Measurements from ENCODE around the gene PSMD1.
A peak's percentile ranks its signal among the peaks of the same experiment; 100 is the strongest.
"Not testable (repeated sequence)": the region's sequence is repeated elsewhere in the genome, so short reads cannot be mapped to it uniquely, and the experiment has no call there.

Gene PSMD1

DNA sequence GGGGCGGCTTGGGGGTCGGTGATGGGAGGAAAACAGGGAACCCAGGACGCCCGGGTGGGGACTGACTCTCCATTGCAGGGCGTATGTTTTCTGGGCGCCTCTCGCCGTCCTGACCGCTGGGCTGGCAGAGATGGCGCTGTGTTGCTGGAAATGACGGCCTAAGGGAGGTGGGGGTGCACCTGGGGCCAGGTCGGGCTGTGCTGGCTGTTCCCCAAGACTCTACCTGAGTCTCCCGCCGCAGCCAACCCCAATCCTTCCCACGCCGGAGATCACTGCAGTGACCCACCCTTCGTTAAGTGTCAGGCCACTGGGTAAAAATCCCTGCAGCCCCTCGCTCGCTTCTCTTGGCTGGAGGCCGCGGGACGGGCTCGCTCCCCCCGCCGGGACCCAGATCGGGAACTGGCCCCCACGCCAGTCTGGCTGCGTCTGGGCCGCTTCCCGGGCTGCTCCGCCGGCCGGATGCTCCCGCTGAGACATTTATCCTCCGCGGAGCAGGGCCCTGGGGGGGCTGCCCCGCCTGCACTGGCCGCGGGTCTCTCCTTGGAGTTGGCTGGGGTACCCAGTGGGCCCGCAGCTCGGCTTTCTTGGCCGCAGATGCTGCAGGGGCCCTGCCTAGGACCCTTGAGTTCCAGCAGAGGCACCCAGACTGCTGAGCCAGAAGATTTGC lies 134.0 kb downstream of the PSMD1 start:
- Histone ChIP-seq H3K4me1 (ENCODE audit: control insufficient read depth, insufficient read depth, low read length) (peaks cover 10% of the 10 kb centered on the region), H3K4me3 (ENCODE audit: insufficient read depth, low read depth, low read length) (peak overlapping the region; percentile 27), H3K27me3 (ENCODE audit: control insufficient read depth, insufficient read depth, low read length, poor library complexity, severe bottlenecking) (peaks cover 6% of the 10 kb centered on the region), H3K9me3 (ENCODE audit: control insufficient read depth, low read length) (no peaks in the 10 kb centered on the region), H3K27ac (ENCODE audit: insufficient read depth, low read depth, low read length, poor library complexity, severe bottlenecking) (no peak overlapping the region), H3K36me3 (ENCODE audit: control insufficient read depth, insufficient read depth, low read length) (no peaks in the 10 kb centered on the region)
- 30 to 34% methylated on average over 42 of the region's 42 CpGs for WGBS, 2 experiments

GRCh38 chr2:231191896-231192872 lies 135.5 kb downstream of the PSMD1 start:
- Histone ChIP-seq H3K4me1 (ENCODE audit: control insufficient read depth, insufficient read depth, low read length) (peaks cover 10% of the 10 kb centered on the region), H3K9me3 (ENCODE audit: control insufficient read depth, low read length) (no peaks in the 10 kb centered on the region), H3K4me3 (ENCODE audit: insufficient read depth, low read depth, low read length) (no peak overlapping the region), H3K27ac (ENCODE audit: insufficient read depth, low read depth, low read length, poor library complexity, severe bottlenecking) (no peak overlapping the region), H3K36me3 (ENCODE audit: control insufficient read depth, insufficient read depth, low read length) (no peaks in the 10 kb centered on the region), H3K27me3 (ENCODE audit: control insufficient read depth, insufficient read depth, low read length, poor library complexity, severe bottlenecking) (peaks cover 6% of the 10 kb centered on the region)
- 71 to 72% methylated on average over 18 to 19 of the region's 19 CpGs for WGBS, 2 experiments

DNA sequence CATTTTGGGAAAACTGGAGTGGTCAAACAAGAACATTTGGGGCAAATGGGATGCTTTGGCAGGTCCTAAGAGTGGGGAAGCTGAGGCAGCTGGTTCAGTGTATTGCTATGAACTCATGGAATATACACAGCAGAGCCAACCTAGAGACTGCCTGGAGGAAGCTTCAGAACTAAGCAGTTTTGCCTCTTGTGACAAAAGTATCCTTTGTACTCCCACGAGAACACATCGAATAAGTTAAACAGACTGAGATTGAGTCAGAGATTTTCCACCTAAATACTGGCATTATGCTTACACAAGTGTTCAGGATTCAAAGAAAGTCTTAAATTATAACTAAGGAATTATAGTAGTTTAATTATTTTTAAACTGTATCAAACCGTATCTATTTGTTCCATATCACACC lies 136.5 kb downstream of the PSMD1 start:
- WGBS, 2 experiments: 94 to 100% methylated on average over 2 to 3 of the region's 3 CpGs
- Histone ChIP-seq H3K27ac (ENCODE audit: insufficient read depth, low read depth, low read length, poor library complexity, severe bottlenecking) (no peak overlapping the region), H3K4me3 (ENCODE audit: insufficient read depth, low read depth, low read length) (no peak overlapping the region), H3K36me3 (ENCODE audit: control insufficient read depth, insufficient read depth, low read length) (no peaks in the 10 kb centered on the region), H3K4me1 (ENCODE audit: control insufficient read depth, insufficient read depth, low read length) (peaks cover 10% of the 10 kb centered on the region), H3K9me3 (ENCODE audit: control insufficient read depth, low read length) (no peaks in the 10 kb centered on the region), H3K27me3 (ENCODE audit: control insufficient read depth, insufficient read depth, low read length, poor library complexity, severe bottlenecking) (peaks cover 6% of the 10 kb centered on the region)

DNA sequence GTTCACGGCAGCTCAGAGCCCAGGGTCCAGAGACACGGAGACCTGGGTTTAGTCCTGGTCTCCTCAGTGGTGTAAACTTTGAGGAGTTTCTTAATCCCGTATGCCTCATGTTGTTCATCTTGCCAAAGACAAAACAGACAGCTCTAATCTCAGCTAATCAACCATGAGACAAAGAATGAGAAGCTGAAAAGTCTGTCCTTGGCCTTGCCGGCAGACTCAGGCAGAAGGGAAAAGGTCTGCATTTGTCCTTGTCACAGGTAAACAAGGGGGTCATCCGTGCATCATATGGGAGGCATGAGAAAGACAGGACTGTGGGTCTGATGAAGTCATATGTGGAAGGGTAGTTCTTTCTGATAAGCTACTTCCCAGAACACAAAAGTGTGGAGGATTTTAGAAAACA lies 139.9 kb downstream of the PSMD1 start:
- Histone ChIP-seq H3K4me3 (ENCODE audit: insufficient read depth, low read depth, low read length) (no peak overlapping the region), H3K27ac (ENCODE audit: insufficient read depth, low read depth, low read length, poor library complexity, severe bottlenecking) (no peak overlapping the region), H3K9me3 (ENCODE audit: control insufficient read depth, low read length) (no peaks in the 10 kb centered on the region), H3K36me3 (ENCODE audit: control insufficient read depth, insufficient read depth, low read length) (no peaks in the 10 kb centered on the region), H3K27me3 (ENCODE audit: control insufficient read depth, insufficient read depth, low read length, poor library complexity, severe bottlenecking) (no peaks in the 10 kb centered on the region), H3K4me1 (ENCODE audit: control insufficient read depth, insufficient read depth, low read length) (peaks cover 2% of the 10 kb centered on the region)
- 93 to 95% methylated on average over 5 of the region's 5 CpGs for WGBS, 2 experiments

GRCh38 chr2:231197196-231197595 lies 140.5 kb downstream of the PSMD1 start:
- H3K27ac ChIP-seq (ENCODE audit: insufficient read depth, low read depth, low read length, poor library complexity, severe bottlenecking); H3K27me3 ChIP-seq (ENCODE audit: control insufficient read depth, insufficient read depth, low read length, poor library complexity, severe bottlenecking); H3K9me3 ChIP-seq (ENCODE audit: control insufficient read depth, low read length); H3K4me3 ChIP-seq (ENCODE audit: insufficient read depth, low read depth, low read length); H3K36me3 ChIP-seq (ENCODE audit: control insufficient read depth, insufficient read depth, low read length); H3K4me1 ChIP-seq (ENCODE audit: control insufficient read depth, insufficient read depth, low read length): not testable (repeated sequence)
- 89 to 92% methylated on average over 7 of the region's 7 CpGs for WGBS, 2 experiments

DNA sequence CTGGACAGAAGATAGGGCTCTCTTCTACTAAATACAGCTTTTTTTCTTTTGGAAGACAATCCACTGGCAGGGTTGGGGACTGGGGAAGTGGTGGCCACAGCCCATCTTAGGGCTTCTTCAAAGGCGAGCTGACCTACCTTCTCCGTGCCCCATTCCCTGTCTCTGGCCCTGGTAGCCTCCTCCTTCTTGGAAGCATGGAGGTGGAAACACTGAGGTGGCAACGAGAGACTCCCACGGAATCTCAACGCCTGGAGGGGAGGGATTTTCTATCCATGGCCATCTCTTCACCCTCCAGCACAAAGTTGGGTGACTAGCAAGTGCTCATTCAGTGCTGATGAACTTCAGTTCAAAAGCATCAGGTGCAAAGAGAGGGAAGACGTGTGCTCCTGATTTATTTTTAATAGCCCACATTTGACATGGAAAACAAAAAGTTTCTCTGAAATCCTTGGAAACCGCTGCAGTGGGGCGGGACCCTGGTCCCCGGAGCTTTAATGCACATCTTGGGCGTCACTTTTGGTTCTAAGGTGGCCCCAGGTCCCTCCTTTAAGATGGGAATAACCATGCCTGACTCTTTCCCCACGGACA lies 141.1 kb downstream of the PSMD1 start:
- H3K27ac ChIP-seq (ENCODE audit: insufficient read depth, low read depth, low read length, poor library complexity, severe bottlenecking): no peak overlapping the region
- no peaks in the 10 kb centered on the region for H3K27me3 ChIP-seq (ENCODE audit: control insufficient read depth, insufficient read depth, low read length, poor library complexity, severe bottlenecking)
- peak overlapping the region; percentile 87 for H3K4me3 ChIP-seq (ENCODE audit: insufficient read depth, low read depth, low read length)
- WGBS, 2 experiments: 53 to 55% methylated on average over 11 of the region's 11 CpGs
- H3K9me3 ChIP-seq (ENCODE audit: control insufficient read depth, low read length): no peaks in the 10 kb centered on the region
- H3K36me3 ChIP-seq (ENCODE audit: control insufficient read depth, insufficient read depth, low read length): no peaks in the 10 kb centered on the region
- H3K4me1 ChIP-seq (ENCODE audit: control insufficient read depth, insufficient read depth, low read length): peaks cover 2% of the 10 kb centered on the region

DNA sequence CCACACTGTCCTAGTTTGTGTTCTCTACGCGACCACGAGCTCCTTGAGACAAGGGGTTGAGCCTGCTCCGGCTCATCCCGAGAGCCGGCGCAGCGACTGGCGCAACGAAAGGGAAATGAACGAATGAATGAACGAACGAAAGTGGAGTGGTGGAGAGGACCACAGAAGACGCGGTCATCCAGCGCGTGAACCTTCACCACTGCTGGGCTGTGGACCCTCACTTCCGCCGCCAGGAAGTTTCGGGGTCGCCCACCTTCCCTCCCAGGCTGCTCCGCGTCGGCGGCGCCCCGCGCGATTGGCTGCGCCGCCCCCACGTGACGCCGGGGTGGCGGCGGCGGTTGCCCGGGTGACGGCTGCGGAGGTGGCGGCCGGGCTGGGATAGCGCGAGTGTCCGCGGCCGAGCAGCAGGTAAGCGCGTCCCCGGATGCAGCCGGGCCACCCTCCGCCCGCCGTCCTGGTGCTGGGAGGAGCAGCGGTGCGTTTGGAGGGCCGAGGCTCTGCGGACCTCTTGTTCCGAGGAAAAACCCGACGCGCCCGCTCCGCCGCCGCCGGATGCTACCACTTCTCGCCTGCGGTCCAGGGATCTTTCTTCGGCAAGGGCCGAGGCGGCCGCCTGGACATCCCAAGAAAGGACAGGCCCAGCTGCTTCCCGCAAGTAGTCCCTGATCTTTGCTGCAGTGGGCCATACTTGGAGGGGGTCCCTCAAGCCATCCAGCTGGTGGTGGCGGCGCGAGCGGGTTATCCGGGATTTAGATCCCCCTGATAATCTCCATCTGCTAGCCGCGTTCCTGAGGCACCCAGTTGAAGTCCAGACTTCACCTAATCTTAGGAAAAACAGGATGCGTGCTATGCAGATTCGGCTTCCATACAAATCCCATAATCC lies 141.9 kb downstream of the PSMD1 start, which contains the start of gene ARMC9:
Gene ARMC9 (plus strand): TSS at position 341 of the 883 bp plus-strand sequence. CDS start 7,608 bp downstream, outside the sequence.
- H3K27ac ChIP-seq (ENCODE audit: insufficient read depth, low read depth, low read length, poor library complexity, severe bottlenecking): peak within 1 kb of the TSS; percentile 73

GRCh38 chr2:231199219-231199618 lies 142.6 kb downstream of the PSMD1 start:
- no peaks in the 10 kb centered on the region for H3K9me3 ChIP-seq (ENCODE audit: control insufficient read depth, low read length)
- WGBS, 2 experiments: 53 to 58% methylated on average over 5 of the region's 5 CpGs
- peak overlapping the region; percentile 87 for H3K4me3 ChIP-seq (ENCODE audit: insufficient read depth, low read depth, low read length)
- H3K4me1 ChIP-seq (ENCODE audit: control insufficient read depth, insufficient read depth, low read length): peaks cover 2% of the 10 kb centered on the region
- H3K27me3 ChIP-seq (ENCODE audit: control insufficient read depth, insufficient read depth, low read length, poor library complexity, severe bottlenecking): no peaks in the 10 kb centered on the region
- peaks cover 6% of the 10 kb centered on the region for H3K36me3 ChIP-seq (ENCODE audit: control insufficient read depth, insufficient read depth, low read length)
- no peak overlapping the region for H3K27ac ChIP-seq (ENCODE audit: insufficient read depth, low read depth, low read length, poor library complexity, severe bottlenecking)

More for the DNA sequence above, 141.9 kb downstream of the PSMD1 start, which contains the start of gene ARMC9:
- Histone ChIP-seq H3K4me3 (ENCODE audit: insufficient read depth, low read depth, low read length) (peak within 1 kb of the TSS; percentile 87), H3K9me3 (ENCODE audit: control insufficient read depth, low read length) (no peaks in the 10 kb centered on the region), H3K36me3 (ENCODE audit: control insufficient read depth, insufficient read depth, low read length) (peaks cover 6% of the 10 kb centered on the region), H3K27me3 (ENCODE audit: control insufficient read depth, insufficient read depth, low read length, poor library complexity, severe bottlenecking) (no peaks in the 10 kb centered on the region), H3K4me1 (ENCODE audit: control insufficient read depth, insufficient read depth, low read length) (peaks cover 2% of the 10 kb centered on the region)
- WGBS, 2 experiments: 1% methylated on average over 83 of the region's 83 CpGs

- H3K4me1 ChIP-seq (ENCODE audit: control insufficient read depth, insufficient read depth, low read length): peaks cover 2% of the 10 kb centered on the region
- no peak overlapping the region for H3K4me3 ChIP-seq (ENCODE audit: insufficient read depth, low read depth, low read length)
- peaks cover 6% of the 10 kb centered on the region for H3K36me3 ChIP-seq (ENCODE audit: control insufficient read depth, insufficient read depth, low read length)
- no peaks in the 10 kb centered on the region for H3K9me3 ChIP-seq (ENCODE audit: control insufficient read depth, low read length)
- H3K27ac ChIP-seq (ENCODE audit: insufficient read depth, low read depth, low read length, poor library complexity, severe bottlenecking): no peak overlapping the region
- 86 to 92% methylated on average over 3 of the region's 3 CpGs for WGBS, 2 experiments
- no peaks in the 10 kb centered on the region for H3K27me3 ChIP-seq (ENCODE audit: control insufficient read depth, insufficient read depth, low read length, poor library complexity, severe bottlenecking)
These were observed 144.3 kb downstream of the PSMD1 start for GRCh38 chr2:231200805-231201474.
